Activated CD8-positive, alpha-beta memory T cell treated with anti-CD3 and anti-CD28 coated beads, Interleukin-2, amount 50 U/mL, for 4 hours (primary cell): ENCODE measurements around the gene ZNF430.
"Not testable (repeated sequence)": the region's sequence is repeated elsewhere in the genome, so short reads cannot be mapped to it uniquely, and the experiment has no call there.

Source experiments
- DNase-seq: peaks from one replicate; pipeline ENCODE4 v3.0.0-alpha.2; 2020

Gene ZNF430

GRCh38 chr19:21020298-21021227 is at the start of gene ZNF430:
ZNF430 (plus strand) TSS chr19:21020657; CDS start chr19:21020801, 144 bp downstream.
- DNase-seq, result peak; percentile 90

- DNase-seq, result not testable (repeated sequence)
These were observed 27.7 kb upstream of the ZNF430 start for GRCh38 chr19:20992788-20993187.

DNA sequence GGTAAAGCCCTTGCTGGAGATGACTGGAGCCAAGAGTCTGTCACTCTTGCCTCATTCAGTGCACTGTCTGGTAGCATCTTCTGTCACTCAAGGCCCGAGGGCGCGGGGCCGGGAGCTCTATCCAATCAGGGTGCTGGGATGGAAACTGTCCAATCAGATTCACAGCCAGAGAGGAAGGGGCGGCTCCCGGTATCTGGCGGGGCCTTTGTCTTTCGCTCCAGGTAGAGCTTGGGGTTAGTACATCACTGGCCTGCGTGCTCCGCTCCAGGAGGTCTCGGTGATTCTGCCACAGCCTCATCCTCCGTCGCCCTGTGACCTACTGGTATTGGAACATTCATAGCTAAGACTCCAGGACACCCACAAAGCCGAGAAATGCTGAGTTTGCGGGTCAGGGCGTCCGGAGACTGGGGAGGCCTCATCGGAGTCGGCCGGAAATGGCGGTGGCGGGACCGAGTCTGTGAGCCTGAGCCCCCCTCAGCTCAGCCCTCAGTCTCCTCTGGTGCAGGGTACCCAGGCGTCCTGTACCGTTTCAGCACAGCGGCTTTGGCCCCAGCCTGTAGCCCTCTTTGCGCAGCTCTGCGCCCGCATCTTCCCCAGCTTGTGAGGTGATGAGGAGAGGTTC is 20.6 kb upstream of the ZNF430 start:
- DNase-seq, result peak; percentile 76

- DNase-seq, result not testable (repeated sequence)
These were observed 781 bp downstream of the ZNF430 start for GRCh38 chr19:21021238-21021637.

DNA sequence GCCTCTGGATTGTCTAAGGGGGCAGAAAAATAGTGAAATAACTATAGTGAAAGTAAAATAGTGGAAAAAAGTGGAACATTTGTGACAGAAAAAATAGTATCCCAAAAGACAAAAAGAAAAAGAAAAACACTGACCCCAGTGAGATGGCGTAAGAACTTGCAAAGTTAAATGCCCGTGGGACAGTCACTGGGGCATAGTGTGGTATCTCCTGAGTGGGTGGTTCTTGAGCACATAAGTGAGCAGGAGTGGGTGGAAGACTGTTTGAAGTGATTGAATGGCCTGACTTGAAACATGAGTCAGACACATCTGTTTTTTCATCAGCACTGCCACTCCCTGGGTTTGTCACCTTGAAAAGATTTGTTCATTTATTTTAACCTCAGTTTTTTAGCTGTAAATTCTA is 2.5 kb downstream of the ZNF430 start:
- DNase-seq, result peak; percentile 24

GRCh38 chr19:21023901-21024300 is 3.4 kb downstream of the ZNF430 start:
- DNase-seq, result no peak

DNA sequence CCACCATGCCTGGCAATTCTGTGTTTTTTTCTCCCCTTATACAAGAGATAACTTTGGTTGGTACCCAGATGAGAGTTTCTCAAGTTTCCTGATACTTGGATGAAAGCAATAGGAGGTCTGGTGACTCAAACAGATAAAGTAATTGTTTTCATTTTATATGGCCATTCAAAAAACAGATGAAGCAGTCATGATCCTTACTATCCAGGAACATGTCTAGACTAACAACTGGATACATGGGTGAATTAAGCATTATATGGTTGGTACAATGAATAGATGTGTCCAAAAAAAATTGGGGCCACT is 8.5 kb downstream of the ZNF430 start:
- no peak for DNase-seq

- no peak for DNase-seq
These were observed 24.6 kb downstream of the ZNF430 start for GRCh38 chr19:21045028-21045427.

- no peak for DNase-seq
These were observed 26.0 kb downstream of the ZNF430 start for GRCh38 chr19:21046489-21046888.

DNA sequence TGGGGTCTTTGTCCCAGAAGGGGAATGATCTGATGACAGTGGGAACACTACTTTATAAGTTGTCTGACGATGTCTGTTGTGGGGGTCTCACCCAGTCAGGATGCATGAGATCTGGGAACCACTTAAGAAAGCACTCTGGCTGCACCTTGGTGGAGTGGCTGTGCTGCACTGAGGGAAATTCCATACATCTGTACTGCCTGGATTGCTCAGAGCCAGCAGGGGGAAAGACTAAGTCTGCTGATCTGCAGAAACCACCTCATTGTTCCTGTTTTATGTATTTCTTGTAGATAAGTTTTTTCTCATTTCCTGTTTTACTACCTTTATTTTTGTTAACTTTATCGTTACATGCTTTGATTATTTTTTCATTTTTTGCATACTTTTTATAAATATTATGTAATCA is 27.3 kb downstream of the ZNF430 start:
- DNase-seq, result no peak

DNA sequence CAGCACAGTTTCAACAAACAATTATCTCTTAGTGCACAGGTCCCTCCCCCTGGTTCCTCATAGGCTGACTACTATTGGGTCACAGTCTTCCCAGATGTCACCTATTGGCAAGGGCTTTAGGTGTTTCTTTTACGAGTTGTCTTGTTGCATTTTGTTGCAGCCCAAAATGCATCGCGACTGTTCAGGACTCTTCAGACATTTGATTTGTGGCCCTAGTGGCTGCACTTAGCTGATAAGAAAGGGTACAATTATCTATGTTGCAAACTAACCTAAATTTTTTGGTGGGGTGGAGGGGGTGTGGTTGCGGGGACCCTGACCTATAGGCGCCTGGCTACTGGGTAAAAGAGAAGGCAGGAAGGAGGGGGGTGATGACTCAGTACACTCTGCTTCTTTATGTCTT is 32.4 kb downstream of the ZNF430 start:
- no peak for DNase-seq

DNA sequence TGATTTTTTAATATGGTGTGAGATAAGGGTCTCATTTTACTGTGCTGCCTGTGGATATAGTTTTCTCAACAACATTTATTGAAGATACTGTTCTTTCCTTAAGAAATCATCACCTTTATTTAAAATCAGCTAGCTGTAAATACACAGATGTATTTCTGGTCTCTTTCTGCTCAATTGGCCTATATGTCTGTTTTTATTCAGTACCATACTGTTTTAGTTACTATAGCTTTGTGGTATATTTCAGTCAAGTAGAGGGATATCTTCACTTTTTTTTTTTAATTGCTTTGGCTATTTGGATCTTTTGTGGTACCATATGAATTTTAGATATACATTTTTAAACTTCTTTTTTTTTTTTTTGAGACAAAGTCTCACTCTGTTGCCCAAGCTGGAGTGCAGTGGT is 44.9 kb downstream of the ZNF430 start:
- no peak for DNase-seq

- peak; percentile 66 for DNase-seq
These were observed 61.8 kb downstream of the ZNF430 start, which contains the start of gene ZNF714 for GRCh38 chr19:21082011-21082975. ZNF714 (plus strand) TSS chr19:21082203; CDS start chr19:21098269, 16,066 bp downstream.

GRCh38 chr19:21084343-21084742 is 63.9 kb downstream of the ZNF430 start:
- no peak for DNase-seq

- no peak for DNase-seq
These were observed 67.4 kb downstream of the ZNF430 start for GRCh38 chr19:21087871-21088270.

DNA sequence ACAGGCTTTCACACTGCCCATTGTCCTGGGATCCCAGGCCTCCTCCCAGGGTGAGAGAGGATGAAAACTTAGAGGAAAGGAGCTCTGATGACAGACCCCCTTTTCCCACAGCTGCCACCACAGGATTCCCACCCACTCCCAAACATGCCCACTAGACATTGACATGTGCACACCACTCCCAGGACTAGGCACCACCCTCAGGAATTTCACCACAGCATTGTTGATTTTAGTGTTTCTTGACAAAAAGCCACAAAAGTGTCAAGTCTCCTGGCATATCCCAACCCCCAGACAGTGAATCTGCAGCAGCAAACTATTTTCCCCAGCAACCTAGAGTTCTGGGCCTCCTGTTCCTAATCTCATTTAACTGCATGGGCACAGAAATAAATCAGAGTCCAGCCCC is 71.7 kb downstream of the ZNF430 start:
- DNase-seq, result no peak

DNA sequence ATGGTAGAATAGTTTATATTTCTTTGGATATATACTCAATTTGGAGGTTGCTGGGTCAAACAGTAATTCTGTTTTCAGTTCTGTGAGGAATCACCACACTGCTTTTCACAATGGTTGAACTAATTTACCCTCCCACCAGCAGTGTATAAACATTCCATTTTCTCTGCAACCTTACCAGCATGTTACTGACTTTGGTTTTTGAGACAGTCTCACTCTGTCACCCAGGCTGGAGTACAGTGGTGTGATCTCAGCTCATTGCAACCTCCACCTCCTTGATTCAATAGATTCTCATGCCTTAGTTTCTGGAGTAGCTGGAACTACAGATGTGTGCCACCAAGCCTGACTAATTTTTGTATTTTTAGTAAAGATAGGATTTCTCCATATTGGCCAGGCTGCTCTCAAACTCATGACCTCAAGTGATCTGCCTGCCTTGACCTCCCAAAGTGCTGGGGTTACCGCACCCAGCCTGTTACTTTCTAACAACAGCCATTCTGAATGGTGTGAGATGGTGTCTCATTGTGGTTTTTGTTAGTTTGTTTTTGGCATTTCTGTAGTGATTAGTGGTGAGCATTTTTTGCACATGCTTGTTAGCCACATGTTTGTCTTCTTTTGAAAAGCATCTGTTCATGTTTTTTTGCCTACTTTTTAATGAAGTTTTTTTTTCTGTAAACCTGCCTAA is 74.0 kb downstream of the ZNF430 start:
- DNase-seq, result no peak

DNA sequence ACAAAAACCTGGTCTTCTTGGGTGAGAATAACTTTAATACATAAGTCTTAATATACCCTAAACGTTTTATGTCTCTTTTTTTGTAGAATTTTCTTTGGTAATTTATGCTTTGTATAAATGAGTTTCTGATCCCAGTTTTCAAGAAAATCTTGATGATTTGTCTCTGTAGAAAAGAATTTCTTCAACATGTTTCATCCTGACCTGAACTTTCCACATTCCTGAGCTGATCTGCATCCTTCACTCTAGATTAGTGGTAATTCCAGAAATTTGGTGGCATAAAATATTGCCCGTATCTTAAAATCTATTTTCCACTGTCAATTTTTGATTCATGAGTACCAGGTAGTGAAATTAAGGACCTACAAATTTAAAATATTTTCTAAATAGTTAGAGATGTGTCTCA is 77.8 kb downstream of the ZNF430 start:
- DNase-seq, result no peak

- no peak for DNase-seq
These were observed 81.2 kb downstream of the ZNF430 start for GRCh38 chr19:21101521-21102242.

GRCh38 chr19:21109116-21109515 is 88.7 kb downstream of the ZNF430 start:
- no peak for DNase-seq
